ENCODE results near the gene PKN3.
"Not testable (repeated sequence)": the region's sequence is repeated elsewhere in the genome, so short reads cannot be mapped to it uniquely, and the experiment has no call there.

PKN3 gene

DNA sequence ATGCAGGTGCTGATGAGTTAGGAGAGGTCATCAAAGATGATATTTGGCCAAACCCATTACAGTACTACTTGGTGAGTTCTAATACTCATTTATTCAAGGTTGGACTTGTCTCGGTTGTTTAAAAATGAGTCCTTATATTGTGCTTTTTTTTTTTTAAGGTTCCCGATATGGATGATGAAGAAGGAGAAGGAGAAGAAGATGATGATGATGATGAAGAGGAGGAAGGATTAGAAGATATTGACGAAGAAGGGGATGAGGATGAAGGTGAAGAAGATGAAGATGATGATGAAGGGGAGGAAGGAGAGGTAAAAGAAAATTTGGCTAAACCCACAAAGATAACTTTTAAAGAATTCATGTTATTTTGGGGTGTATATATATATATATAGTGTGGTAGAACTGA lies 8.6 kb upstream of the PKN3 start:
- DNase-seq: not testable (repeated sequence)

DNA sequence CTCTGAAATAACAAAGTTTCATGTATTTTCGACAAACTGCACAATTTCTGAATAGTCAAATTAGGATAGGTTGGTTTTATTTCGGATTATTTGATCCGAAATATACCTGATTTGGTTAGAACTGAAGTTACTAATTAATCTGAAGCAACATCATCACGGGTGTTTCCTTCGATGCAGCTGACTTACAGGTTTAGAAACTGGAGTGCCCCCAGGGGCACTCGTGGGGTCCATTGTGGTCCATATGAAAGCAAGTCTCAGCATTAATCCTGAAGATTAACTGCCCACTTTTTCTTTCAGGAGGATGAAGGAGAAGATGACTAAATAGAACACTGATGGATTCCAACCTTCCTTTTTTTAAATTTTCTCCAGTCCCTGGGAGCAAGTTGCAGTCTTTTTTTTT lies 8.0 kb upstream of the PKN3 start:
- DNase-seq: no peak

- no peak for DNase-seq
These were observed 5.2 kb upstream of the PKN3 start for GRCh38 chr9:128696923-128697707.

DNA sequence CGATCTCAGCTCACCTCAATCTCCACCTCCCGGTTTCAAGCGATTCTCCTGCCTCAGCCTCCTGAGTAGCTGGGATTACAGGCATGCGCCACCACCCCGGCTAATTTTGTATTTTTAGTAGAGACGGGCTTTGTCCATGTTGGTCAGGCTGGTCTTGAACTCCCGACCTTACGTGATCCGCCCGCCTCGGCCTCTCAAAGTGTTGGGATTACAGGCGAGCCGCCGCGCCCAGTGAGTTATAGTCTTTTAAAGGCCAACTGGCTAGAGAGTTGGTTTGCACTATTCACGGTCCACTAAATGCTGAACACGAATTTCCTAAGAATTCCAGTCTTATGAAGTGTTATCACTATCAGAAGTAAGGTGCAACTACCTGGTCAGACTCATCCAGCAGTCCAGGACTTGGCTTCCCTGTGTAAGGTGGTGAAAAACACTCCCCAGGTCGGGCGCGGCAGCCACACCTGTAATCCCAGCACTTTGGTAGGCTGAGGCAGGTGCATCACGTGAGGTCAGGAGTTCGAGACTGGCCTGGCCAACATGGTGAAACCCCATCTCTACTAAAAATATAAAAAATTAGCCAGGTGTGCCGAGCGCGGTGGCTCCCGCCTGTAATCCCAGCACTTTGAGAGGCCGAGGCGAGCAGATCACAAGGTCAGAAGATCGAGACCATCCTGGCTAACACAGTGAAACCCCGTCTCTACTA lies 3.1 kb upstream of the PKN3 start:
- DNase-seq: not testable (repeated sequence)

DNA sequence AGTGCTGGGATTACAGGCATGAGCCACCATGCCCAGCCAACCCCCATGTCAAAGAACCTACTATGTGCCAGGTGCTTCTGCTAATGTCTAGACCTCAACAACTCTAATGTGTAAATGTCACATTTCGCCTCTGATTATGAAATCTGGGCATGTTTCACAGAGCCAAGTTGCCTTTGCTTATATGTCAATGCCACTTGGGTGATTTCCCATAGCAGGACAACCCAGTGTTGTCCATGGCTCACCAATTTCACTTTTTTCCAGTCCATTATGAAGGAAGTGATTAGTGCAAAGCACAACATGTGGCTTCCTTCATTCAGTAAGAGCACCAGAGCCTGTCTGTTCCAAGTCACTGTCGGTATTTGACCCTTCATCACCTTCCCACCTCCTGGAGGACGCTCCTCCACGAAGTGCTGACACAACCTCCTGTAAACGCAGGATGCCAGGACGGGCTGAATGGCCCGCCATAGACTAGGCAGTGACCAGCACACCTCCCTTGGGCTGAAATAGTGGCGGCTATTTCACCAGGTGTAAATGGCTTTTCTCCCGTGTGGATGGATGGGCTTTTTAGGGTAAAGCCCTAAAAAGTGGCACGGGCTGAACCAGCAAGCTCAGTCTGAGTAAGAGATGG lies 962 bp upstream of the PKN3 start:
- no peak for DNase-seq

GRCh38 chr9:128702949-128703615 lies 779 bp downstream of the PKN3 start:
- DNase-seq: no peak

DNA sequence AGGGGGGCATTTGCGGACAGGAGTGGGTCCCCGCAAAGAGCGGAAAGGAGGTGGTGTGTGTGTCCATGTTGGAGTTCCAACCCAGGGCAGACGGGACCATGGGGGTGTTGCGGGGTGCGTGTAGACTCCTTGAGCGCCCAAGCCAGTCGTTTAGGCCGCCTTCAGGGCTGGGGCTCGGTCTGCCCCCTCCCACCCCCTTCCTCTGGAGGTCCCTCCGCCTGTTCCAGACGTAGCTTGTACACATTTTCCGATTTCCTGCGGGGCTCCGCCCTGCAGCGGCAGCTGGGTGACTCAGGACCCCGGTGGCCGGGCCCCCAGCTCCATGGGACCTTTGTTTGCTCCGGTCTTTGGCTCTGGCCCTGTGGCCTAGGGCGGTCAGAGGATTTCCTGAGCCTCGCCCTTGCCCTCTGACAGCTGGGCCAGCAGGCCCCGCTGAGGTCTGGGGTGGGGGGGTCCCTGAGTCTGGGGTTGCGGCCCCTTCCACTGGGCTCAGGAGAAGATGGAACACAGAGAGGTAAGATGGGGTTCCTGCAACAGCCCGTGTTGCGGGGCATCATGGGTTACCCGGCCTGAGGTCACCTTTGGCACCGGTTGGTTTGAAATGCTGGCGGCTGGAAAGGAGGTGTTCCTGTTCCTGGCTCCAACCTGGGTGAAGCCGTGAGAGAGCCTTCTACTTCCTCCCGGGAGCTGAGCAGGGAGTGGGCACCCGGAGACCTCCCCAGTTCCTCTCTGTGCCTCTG lies 1.5 kb downstream of the PKN3 start:
- peak in 1 of 14 donors; percentile 14 for DNase-seq

- no peak for DNase-seq
These were observed 2.0 kb downstream of the PKN3 start for GRCh38 chr9:128704356-128704670.

- DNase-seq: no peak
These were observed 3.0 kb downstream of the PKN3 start for GRCh38 chr9:128705051-128705965.

DNA sequence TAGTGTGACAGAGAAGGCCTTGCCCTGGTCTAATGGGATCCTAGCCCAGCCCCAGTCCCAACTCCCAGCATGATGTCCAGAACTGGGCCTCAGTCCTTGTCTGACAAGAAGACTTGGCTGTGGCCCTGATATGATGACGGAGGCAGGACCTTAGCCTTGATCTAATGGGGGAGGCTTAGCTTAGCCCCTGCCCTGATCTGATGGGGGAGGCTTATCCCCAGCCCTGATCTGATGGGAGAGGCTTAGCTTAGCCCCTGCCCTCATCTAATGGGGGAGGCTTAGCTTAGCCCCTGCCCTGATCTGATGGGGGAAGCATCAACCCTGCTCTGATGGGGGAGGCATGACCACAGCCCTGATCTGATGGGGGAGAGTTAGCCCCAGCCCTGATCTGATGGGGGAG lies 3.7 kb downstream of the PKN3 start:
- no peak for DNase-seq

GRCh38 chr9:128706671-128707381 lies 4.5 kb downstream of the PKN3 start:
- DNase-seq: no peak

- DNase-seq: no peak
These were observed 5.1 kb downstream of the PKN3 start for GRCh38 chr9:128707446-128707845.

GRCh38 chr9:128712451-128713410 lies 10.4 kb downstream of the PKN3 start:
- no peak for DNase-seq

DNA sequence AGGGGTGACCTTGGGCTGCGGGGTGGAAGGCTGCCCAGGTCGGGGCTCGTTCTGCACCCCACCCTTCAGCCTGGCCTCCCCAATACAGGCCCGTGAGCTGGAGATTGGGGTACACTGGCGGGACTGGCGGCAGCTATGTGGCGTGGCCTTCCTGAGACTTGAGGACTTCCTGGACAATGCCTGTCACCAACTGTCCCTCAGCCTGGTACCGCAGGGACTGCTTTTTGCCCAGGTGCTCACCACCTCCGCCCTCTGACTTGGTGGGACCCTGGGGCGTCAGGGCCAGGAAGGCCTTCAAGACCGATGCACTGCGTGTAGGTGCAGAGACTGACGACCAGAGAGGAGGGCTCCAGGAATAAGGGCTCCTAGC lies 11.1 kb downstream of the PKN3 start:
- no peak for DNase-seq

- DNase-seq: no peak
These were observed 11.8 kb downstream of the PKN3 start for GRCh38 chr9:128713941-128714573.

DNA sequence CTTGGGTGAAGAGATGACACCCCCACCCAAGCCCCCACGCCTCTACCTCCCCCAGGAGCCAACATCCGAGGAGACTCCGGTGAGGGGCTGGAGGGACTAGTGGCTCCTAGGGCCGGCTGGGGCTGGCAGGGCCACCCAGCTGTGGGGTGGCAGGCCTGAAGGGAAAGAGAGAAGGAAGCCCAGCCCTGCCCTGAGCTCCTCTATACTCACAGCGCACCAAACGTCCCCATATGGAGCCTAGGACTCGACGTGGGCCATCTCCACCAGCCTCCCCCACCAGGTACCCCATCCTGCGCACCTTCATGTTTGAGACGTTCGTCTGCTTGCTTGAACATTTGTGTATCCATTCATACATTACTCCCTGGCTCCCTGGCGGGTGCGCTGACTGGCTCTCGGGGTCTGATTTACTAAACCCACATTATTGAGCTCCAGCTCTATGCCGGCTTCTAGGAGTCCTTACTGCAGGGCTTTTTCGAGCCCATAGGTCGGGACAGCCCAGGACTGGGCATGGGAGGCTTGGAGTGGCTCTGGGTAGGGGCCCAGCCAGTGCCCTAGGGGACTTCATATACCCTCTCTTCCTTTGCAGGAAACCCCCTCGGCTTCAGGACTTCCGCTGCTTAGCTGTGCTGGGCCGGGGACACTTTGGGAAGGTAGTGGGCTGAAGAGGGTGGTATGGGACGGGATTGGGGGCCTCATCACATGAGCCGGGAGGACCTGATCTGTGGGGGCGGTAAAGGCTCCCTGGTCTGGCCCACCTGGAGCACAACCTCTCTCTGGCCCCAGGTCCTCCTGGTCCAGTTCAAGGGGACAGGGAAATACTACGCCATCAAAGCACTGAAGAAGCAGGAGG lies 12.5 kb downstream of the PKN3 start:
- no peak for DNase-seq

DNA sequence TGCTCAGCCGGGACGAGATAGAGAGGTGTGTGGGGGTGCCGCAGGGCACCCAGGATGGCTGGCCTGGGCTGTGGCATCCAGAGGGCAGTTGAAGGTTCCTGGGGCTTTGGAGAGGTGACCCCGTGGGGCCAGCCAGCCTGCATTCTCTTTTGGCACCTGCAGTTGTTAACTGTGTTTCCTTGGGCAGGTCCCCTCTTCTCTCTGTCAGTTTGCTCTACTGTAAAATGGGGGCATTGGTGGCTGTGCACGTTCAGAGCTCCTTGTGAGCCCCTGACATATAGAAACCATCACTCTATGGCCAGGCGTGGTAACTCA lies 13.1 kb downstream of the PKN3 start:
- no peak for DNase-seq

- no peak for DNase-seq
These were observed 14.4 kb downstream of the PKN3 start for GRCh38 chr9:128716581-128717254.

All from C1 segment of cervical spinal cord (tissue), 14 donors.